Activated CD4-positive, alpha-beta T cell treated with anti-CD3 and anti-CD28 coated beads, Interleukin-2, amount 50 U/mL, for 4 hours (primary cell): ENCODE measurements around the gene CDHR3.
"Not testable (repeated sequence)": the region's sequence is repeated elsewhere in the genome, so short reads cannot be mapped to it uniquely, and the experiment has no call there.

Experiments used
- DNase-seq, 2 experiments: peaks; one replicate each; pipeline ENCODE4 v3.0.0-alpha.2; 2020

CDHR3 gene, protein sequence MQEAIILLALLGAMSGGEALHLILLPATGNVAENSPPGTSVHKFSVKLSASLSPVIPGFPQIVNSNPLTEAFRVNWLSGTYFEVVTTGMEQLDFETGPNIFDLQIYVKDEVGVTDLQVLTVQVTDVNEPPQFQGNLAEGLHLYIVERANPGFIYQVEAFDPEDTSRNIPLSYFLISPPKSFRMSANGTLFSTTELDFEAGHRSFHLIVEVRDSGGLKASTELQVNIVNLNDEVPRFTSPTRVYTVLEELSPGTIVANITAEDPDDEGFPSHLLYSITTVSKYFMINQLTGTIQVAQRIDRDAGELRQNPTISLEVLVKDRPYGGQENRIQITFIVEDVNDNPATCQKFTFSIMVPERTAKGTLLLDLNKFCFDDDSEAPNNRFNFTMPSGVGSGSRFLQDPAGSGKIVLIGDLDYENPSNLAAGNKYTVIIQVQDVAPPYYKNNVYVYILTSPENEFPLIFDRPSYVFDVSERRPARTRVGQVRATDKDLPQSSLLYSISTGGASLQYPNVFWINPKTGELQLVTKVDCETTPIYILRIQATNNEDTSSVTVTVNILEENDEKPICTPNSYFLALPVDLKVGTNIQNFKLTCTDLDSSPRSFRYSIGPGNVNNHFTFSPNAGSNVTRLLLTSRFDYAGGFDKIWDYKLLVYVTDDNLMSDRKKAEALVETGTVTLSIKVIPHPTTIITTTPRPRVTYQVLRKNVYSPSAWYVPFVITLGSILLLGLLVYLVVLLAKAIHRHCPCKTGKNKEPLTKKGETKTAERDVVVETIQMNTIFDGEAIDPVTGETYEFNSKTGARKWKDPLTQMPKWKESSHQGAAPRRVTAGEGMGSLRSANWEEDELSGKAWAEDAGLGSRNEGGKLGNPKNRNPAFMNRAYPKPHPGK

DNA sequence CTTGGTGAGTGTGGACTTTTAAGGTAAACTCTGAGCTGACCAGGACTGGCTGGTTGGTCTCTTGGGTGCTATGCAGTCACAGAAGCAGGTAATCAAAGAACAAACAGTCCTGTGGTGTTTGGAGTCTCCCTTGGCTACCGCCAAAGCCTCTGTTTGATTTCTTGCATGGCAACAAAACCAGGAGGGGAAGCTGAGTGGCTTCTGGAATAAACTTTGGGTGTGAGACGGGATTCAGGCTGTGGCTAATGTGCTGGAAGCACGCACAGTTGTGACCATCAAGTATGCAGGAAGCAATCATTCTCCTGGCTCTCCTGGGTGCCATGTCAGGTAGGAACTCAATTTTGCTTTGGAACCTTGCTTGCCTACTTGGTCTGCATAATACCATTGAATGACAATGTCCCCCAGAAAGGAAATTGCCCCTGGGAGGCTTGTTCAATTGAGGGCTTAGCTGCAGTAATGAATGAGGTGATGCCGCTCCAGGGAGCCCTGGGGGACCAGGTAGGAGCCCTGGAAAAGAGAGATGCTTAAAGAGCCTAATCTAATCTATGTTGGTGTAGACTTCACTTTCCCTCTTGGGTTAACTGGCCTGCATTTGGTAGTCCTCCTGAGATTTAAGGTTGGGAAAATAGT lies at the start of gene CDHR3:
CDHR3 (plus strand) TSS at position 227 of the 630 bp plus-strand sequence; CDS start at position 282, 55 bp downstream.
- DNase-seq: no peak

DNA sequence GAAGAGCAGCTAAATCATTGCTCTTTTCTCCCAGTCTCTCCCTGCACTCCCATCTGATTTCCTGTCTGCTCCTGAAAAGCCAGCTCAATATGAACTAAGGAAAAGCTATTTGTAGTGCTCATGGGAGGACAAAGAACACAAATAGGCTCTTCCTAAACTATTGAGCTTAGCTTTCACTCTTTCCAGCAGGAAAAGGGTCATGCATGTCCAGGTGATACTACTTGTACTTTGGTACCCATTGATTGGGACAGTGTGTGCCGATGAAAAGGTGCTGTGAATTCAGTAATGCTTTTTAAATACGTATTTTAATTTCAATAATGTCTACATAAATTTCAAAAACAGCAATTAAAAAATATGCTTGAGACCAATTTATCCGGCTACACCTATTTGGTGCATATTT lies 49.1 kb upstream of the CDHR3 start:
- no peak for DNase-seq

DNA sequence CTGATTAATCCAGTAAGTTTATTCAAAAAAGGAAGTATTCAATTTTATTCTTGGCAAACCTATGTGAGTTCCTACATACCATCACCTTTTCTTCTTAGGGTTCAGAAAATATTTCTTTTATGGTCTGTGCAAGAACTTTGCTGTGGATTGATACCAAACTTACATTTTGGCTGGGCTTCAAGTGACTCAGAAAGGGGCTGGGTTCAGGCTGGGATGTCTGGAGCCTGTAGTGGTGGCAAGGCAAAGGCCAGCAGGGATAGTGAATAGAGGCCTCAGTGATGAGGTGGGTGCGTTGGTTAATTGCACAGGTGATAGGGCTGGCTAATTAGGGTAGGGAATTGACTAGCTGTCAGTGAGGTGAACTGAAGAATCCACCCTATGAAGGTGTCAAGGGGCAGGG lies 46.5 kb upstream of the CDHR3 start:
- DNase-seq: no peak

DNA sequence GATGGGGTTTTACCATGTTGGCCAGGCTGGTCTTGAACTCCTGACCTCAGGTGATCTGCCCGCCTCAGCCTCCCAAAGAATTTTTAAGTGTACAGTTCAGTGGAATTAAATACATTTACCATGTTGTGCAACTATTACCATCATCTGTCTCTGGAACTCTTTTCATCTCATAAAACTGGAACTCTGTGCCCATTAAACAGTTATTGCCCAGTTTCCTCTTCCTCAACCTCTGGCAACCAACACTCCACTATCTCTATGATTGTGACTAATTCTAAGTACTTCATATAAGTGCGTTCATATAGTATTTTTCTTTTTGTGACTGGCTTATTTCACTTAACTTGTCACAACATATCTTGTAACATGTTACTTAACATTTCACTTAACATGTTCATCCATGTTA lies 45.4 kb upstream of the CDHR3 start:
- DNase-seq: no peak

DNA sequence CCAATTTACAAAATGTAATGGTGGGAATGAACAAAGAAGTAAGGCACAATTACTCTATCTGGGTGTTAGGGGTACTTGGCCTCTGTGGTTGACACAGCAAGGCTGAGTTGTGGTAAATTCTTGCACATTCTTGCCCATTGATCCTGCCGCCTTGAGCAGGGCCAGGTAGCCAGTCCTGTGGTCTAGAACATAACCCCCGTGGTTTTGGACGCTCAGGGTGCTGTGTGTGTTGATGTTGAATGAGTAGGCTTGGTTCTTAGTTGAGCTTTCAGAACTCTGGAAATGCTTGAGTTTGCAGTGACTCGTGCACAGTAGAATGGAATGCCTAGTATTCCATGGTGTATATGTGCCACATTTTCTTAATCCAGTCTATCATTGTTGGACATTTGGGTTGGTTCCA lies 42.3 kb upstream of the CDHR3 start:
- DNase-seq: no peak

DNA sequence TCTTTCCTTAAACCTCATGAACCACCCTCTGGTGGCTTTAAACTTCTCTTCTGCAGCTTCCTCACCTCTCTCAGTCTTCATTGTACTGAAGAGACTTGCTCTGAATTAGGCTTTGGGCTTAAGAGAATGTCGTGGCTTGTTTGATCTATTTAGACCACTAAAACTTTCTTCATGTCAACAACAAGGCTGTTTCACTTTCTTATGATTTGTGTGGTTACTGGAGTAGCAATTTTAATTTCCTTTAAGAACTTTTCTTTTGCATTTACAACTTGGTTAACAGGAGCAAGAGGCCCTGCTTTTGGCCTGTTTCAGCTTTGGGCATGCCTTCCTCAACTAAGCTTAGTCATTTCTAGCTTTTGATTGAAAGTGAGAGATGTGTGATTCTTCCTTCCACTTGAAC lies 38.1 kb upstream of the CDHR3 start:
- no peak for DNase-seq

DNA sequence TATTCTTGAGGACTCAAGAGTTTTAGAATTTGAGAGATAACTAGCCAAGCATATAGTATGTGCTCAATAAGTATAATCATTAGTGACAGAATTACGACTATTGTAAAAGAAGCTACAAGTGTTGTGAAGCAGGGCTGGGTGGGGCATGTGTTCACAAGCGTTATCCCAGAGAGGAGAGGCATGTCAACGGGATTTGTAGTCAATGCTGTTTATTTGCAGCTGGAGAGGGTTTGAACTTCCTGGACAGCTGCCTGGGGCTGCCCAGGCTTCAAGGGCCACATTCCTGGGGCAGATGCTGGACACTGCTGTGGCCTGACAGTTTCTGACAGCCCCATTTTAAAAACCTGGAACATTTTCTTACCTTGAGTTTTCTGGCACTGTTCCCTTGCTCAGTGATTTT lies 36.9 kb upstream of the CDHR3 start:
- DNase-seq: no peak

DNA sequence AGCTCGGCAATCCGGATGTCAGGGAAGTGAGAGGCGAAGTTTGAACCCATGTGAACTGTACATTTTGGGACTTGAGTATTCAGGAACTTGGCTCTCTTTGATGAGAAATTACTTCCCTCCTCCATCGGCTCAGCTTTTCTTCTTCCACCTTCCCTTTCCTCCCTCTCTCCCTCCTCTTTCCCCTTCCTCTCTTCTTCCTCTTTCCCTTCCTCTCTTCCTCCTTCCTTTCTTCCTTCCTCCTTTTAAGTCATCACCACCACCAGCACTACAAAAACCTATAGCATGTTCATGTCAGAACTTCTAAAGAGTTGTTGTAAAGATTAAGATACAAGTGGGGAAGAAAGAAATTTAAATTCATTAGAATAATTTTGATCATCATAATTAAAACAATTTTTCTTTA lies 31.9 kb upstream of the CDHR3 start:
- DNase-seq: no peak

DNA sequence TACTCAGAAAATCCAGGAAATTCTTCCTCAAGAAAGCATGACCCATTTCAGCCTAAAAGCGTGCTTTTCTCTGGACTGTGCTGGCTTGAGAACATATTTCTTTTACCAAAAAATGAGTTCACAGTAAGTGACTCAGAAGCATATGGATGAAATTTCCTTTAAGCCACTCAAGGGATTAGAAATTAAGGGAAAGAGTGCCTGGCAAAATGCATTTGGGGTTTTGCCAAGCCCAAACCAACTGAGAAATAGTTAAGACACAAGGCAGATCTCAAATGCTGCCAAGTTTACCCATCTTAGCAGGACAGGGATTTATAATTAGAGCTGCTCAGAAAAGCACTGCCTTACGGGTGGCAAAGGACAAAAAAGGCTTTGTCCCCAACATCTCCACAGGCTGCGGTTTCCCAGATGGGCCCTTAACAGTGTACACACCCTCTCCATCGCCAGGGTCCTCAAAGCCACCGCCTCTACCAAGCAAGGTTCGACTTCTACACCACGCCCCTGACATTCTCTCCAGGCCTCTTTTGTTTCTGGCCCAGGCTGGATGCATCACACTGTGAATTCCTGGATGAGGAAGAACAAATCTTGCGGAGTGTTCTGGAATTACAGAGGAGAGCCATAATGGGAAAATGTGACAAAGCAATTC lies 30.1 kb upstream of the CDHR3 start:
- no peak for DNase-seq

DNA sequence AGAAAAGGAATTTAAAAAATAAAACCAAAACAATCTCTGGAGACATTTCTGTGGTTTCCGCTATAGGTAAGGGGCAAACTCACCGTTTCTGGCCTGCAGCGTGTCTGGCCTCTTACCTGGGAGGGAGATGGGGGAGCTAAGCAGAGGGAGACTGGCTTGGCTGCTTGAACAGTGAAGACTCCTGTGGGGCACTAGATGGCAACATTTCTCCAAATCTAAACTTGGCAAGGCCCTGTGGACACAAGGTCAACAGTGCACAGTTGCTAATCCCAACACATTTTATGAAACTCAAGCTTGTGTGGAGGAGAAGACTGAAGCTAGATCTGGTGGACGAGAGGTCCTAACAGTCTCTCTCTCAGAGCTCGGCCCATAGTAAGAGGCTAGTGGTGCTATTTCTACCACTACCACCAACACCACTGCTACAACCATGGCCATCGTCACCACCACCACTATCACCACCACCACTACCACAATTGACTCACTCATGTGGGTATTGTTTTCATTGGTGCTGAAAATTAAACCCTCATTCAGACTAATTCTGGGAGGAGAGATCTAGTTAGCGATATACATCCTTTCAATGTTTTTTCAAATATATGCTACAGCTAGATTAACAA lies 28.4 kb upstream of the CDHR3 start:
- no peak for DNase-seq

DNA sequence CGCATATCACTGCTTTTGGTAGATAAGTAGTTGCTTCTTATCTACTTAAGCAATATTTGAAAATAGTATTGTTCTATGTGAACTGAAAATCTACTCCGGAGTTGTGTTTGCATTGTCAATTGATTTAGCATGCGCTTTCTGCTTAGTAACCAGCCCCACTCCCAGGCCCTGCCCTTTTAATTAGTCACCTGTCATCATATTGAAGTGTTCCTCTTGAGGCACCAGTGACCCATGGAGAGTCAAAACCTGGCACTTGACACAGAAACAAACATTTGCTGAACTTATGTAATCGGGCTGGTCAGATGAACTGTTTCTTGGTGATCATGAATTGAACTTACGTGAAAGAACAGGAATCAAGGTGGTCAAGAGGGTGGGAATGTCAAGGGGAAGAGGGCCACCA lies 27.8 kb upstream of the CDHR3 start:
- DNase-seq: no peak

DNA sequence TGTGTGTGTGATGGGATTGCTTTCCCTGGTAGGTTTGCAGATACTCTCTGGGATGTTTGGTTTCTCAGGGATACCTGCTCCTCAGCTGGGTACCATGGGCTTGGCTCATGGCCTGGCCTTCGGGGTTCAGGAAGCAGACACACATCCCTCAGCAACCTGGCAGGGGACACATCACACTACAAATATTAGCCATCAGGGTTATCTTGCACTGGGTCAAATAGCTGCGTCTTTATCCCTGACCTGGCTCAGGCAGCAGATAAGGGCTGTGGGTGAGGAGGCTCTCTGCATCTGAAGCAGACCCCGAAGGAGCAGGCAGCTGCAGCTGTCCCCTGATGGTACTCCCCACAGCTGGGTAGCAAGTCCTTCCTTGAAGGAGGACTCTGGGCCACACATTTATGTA lies 25.7 kb upstream of the CDHR3 start:
- no peak for DNase-seq

DNA sequence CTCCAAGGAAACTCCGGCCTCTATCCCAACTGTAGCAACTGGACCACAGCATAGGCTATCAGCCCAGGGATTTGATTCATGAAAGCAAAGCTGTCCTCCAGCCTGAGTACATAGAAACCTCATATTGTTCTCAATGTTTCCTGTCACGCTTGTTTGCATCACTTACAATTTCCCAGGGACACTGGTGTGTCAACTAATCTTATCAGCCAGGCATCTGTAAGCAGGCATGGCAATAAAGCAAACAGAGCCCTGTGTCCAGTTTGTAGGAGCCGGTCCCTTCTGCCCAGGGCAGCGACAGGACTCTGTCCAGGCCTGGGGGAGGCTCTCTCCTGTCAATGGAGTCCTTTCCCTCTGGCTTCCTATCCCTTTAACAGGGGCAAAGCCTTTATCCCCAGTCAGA lies 23.0 kb upstream of the CDHR3 start:
- no peak for DNase-seq

DNA sequence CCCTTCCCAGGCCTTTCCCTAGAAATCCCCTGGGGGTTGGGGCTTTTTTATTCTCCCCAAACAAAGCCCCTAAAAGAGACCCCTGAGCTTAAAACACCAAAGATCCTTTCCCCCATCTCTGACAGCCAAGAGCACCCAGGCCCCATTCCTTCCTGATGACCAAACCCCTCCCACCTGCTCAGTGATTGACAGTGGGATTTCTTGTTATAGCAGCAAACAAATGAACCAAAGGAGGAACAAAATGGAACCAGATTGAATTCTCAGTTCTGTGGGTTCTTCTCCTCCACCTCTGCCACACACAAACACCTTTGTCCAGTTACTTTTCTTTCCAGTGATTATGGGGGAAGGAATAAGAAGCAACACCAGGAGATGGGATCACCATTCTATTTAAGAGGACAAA lies 21.5 kb upstream of the CDHR3 start:
- no peak for DNase-seq

DNA sequence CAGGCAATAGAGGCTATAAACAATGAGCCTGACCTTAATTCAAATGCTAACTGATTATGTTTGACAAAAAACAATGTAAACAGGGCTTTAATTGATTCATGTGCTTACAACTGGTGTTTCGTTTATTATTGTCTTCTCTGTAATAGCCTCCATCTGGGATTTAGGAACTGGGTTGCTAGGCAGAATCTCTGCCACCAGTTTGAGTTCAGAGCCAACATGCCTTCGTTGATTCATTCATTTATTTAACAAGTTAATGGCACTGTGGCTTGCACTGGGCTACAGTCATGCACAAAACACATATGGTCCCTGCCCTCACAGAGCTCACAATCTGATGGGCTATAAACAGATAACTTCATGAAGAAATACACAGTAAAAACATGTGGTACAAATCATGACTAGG lies 19.6 kb upstream of the CDHR3 start:
- DNase-seq: no peak

DNA sequence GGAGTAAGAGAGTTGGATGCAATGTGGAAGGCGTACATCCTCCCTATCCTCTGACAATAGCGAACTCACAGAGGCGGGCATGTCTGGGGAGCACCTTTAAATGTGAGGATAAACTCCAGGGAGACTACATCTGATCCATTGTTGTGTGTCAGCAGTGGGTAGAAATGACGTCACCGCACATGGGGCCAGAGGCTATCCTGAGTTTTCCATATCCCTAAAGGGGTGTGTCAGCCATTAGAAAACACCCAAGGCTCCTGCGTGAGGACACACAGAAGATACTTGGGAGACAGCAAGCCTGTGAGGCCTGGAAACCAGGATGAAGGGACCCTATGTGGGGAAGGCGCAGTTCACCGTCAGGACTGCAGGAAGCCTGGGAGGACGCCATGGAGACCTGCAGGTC lies 17.2 kb upstream of the CDHR3 start:
- DNase-seq: no peak

DNA sequence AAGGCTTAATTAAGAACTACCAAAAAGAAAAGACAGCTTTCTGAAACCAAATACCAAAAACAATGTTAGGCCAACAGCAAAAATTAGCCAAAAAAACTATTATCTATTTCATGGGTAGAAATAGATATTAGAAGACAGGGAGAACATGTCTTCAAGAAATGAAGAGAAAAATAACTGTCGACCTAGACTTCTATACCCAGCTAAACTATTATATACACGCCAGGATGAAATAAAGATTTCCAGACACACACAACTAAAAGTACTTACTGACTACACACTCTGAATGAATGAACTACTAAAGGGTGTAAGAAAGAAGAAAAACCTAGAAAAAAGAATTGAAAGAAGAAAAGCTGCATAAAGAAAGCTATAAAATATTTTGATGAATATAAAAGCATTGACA lies 11.5 kb upstream of the CDHR3 start:
- no peak for DNase-seq

DNA sequence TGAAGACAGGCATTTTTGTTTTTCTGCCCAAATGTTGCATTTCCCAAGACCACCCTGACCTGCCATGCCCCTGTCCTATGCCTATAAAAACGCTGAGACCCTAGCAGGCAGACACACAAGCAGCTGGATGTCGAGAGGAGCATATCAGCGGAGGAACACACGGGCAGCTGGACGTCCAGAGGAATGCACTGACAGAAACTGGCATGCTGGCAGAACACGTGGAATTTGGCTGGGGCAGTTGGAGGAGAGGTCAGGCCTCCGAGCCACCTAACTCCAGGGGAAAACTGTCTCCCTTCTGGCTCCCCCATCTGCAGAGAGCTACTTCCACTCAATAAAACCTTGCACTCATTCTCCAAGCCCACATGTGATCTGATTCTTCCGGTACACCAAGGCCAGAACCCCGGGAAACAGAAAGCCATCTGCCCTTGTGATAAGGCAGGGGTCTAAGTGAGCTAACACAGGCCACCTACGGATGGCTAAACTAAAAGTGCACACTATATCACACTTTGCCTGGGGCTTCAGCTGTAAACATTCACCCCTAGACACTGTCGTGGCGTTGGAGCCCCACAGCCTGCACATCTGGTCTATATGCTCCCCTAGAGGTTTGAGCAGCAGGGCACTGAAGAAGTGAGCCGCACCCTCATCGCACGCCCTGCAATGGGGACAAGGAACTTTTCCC lies 10.0 kb upstream of the CDHR3 start:
- DNase-seq: no peak

DNA sequence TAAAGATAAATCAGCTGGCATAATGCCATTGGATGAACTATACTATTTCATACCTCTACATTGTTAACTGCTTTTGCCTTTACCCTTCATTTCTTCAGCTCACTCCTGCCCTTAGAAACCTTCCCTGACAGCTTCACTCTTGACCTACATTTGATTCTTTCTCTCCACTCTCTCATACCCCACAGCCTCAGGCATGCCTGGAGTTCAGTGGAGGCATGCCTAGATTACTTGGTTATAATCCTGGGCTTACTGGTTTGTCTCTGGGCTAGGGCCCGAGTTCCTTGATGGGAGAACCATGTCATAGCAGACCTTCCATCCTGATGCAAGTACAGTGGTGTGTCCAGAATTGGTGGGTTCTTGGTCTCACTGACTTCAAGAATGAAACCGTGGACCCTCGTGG lies 8.4 kb upstream of the CDHR3 start:
- DNase-seq: no peak

DNA sequence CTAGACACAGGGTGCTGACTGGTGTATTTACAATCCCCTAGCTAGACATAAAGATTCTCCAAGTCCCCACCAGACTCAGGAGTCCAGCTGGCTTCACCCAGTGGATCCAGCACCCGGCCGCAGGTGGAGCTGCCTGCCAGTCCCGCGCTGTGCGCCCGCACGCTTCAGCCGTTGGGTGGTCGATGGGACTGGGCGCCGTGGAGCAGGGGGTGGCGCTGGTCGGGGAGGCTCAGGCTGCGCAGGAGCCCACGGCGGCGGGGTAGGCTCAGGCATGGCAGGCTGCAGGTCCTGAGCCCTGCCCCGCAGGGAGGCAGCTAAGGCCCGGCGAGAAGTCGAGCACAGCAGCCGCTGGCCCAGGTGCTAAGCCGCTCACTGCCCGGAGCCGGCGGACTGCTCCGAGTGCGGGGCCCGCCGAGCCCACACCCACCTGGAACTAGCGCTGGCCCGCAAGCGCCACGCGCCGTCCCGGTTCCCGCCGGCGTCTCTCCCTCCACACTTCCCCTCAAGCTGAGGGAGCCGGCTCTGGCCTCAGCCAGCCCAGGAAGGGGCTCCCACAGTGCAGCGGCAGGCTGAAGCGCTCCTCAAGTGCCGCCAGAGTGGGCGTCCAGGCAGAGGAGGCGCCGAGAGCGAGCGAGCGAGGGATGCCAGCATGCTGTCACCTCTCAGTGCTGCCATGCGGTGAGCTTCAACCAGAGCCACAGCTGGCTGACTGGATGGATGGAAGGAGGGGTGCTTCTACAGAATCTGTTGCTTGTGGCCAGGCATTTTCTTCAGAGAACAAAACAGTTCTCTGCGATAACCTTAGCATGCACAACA lies 7.2 kb upstream of the CDHR3 start:
- DNase-seq: not testable (repeated sequence)

DNA sequence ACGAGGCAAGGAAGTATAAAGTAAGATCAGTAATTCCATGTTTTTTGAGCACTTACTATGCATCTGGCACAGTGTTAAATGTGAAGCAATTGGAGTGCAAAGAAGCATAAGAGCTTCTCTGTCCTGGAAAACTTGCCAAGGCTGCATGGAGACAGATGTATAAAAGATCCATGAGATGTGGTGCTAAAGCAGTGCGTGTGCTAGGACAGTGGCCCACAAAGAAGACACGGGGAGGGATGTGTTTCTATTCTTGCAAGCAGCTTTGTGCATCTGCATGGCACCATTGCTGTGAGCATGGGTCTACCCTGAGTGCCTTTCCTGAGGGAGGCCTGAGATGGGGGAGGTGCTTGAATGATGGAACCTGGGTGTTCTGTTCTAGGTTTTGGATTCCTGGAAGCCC lies 5.1 kb upstream of the CDHR3 start:
- no peak for DNase-seq
